Activated CD8-positive, alpha-beta memory T cell treated with anti-CD3 and anti-CD28 coated beads for 4 hours (primary cell): Measurements from ENCODE around the gene PIM2.
A peak's percentile ranks its signal among the peaks of the same experiment; 100 is the strongest.

Source experiments
- DNase-seq, 2 donors: peaks; one replicate each; pipeline ENCODE4 v3.0.0-alpha.2; 2020; ENCODE audit warnings: low read depth in 2 of 2

Gene PIM2

DNA sequence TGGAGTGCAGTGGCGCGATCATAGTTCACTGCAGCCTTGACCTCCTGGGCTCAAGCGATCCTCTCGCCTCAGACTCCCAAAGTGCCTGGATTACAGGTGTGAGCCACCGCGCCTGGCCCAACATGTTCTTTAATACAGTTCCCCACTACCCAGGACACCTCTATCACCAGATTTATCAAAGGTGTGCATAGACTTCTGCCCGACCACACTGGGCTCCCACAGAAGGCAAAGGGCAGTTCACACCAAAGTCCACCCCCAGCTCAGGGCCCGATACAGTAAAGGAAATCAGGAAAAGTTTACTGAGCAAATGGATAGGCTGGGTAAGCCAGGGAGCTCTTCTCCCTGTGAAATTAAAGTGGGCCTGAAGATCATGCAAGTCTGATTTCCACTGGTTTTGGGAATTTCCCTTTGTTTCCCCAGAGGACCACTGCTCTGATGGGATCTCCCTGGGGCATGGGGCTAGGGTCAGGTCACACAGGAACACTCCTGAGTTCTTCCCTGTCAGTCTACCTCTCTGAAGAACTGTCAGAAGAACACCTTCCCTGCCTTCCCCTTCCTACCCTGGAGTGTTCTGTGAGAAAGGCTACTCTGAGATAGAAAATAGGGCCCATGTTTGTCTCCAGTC lies 17.7 kb upstream of the PIM2 start:
- no peak for DNase-seq

DNA sequence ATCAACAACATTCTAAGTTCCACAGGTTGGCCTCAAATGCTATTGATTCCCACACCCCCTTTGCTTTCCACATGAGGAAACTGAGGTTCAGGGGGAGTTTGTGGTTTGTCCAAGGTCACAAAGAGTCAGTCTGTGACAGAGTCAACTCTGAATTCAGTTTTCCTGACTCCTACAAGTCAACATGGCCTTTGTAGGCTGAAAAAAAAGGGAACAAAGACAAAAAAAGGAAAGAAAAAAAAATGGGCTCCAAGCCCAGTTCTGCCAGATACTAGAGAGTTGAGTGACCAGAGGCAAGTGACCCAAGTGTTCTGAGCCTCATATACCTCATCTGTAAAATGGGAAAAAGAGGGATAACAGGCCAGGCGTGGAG lies 16.5 kb upstream of the PIM2 start:
- DNase-seq = no peak

DNA sequence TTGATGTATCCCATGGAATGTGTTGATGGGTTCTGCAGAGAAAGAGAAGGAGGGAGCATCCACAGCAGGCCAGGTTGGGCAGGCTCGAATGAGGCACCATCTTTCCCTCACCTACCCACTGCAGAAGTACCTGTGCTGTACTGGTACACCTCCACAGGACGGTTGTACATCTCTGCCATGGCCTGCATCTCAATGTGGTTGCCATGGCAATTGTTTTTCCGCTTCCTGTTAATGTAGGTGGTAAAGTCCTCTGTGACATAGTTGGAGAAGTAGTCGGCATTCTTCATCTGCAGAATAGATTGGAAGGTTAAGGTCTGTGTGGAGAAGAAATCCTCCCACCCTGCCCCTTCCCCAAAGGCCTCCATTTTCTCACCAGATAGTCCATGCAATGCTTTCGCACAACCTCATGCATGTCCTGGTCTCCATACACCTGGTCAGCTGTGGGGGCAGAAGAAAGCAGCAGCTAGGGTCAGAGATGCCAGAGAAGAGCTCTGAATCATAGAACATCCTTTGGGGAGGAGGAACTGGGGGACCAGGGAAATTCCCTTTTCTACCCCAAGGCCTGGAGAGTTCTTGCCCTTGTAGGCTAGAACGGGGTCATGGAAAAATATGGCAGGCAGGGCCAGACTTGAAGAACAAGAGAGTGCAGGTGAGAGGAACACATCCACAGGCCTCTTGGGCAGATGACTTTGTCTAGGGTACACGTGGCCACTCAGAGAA lies 15.9 kb upstream of the PIM2 start:
- no peak for DNase-seq

DNA sequence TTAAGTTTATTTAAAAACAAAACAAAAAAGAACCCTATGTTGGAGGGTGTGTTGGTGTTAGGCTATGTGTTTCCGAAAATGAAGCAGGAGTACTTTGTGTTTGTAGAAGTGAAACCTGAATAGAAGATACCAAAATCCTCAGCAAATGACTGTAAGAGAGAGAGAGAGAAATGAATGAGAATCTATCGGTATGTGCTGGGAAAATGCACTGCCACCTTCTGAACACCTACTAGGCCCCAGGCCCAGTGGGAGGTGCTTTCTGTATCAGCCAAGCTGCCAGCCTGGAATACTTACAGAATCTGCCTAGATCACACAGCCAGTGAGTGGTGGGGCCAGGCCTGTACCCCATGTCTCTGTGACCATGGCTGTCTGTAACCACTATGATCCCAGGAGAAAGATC lies 14.9 kb upstream of the PIM2 start:
- no peak for DNase-seq

DNA sequence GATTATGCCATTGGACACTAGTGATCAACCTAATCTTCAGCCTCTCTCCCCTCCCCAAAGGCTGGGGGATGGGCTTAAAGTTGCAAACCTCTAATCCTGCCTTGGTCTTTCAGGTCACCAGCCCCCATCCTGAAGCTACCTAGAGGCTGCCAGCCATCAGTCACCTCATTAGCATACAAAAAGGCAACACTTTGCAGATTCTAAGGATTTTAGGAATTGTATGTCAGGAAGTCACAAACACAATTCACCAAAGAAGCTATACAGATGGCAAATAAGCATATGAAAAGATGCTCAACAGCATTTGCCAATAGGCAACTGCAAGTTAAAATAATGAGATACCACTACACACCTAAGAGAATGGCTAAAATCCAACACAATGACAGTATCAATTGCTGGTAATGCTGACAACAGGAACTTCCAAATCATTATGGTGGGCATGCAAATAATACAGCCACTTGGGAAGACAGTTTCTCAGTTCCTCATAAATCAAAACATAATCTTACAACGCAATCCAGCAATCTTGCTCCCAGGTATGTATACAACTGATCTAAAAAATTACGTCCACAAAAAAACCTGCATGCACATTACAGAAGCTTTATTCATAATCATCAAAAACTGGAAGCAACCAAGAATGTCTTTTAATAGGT lies 9.0 kb upstream of the PIM2 start:
- DNase-seq = no peak

DNA sequence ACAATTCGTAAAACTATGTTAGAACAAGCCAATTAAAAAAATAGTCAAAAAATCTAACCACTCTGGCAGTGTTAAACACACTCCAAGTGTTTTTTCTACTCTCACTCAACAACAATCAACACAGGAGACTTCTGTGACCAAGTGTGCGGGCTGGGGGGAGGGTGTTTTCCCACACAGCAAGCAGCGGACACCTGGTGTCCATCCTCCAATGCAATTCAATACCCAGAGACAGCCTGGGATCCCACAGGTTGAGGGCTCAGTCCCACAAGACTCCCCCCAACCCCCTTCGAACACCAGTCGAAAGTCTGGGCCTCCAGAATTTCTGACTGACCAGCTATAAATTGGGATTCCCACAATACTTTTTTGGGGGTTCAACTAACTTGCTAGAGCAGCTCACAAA lies 8.3 kb upstream of the PIM2 start:
- no peak for DNase-seq

DNA sequence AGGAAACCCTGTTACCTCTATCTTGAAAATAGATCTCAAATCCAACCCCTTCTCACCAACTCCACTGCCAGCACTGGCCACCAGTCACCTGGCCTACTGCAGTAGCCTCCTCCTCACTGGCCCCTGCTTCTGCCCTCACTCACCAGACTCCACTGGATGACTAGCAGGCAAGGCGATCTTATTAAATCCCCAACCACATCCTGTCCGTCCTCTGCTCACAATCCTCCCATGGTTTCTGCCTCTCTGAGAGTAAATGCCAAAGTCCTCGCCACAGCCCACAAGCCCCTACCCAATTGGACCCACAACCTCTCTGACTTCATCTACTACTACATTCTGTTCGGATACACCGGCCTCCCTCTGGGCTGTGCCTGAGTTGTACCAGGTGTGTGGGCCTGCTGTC lies 5.4 kb upstream of the PIM2 start:
- no peak for DNase-seq

DNA sequence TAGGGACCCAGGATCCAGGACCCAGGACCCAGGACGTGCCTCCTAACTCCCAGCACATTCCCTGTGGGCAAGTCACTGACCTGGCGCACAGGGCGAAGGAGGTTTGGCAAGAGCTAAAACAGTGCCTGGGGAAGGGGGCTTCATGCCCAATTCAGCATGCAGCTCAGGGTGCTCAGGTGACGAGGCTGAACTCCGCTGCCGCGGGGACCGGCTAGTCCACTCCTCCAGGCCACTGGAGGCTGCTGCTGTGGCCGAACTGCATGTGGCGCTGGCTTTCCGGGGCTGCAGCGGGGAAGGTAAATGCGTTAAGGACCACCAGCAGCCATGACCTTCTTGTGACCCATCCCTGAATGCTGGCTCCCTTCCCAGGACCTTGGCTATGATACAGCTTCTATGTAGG lies 4.9 kb upstream of the PIM2 start:
- DNase-seq = no peak

DNA sequence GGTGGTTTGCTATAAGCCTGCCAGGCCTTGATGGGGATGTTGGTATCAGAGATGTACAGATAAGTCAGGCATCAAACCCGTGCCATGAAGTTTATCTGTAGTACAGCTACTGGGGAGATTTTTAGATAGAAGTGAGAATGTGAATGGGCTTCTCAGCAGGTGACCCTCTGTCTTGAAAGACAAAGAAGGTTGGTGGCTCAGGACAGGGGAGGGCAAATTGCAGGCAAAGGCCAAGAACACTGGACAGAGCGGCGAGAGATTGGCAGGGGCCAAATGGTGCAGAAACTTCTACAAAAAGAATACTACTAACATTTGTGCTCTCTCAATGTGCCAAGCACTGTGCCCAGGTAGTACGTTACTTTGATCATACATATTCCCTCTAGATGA lies 1.9 kb upstream of the PIM2 start:
- DNase-seq = no peak

DNA sequence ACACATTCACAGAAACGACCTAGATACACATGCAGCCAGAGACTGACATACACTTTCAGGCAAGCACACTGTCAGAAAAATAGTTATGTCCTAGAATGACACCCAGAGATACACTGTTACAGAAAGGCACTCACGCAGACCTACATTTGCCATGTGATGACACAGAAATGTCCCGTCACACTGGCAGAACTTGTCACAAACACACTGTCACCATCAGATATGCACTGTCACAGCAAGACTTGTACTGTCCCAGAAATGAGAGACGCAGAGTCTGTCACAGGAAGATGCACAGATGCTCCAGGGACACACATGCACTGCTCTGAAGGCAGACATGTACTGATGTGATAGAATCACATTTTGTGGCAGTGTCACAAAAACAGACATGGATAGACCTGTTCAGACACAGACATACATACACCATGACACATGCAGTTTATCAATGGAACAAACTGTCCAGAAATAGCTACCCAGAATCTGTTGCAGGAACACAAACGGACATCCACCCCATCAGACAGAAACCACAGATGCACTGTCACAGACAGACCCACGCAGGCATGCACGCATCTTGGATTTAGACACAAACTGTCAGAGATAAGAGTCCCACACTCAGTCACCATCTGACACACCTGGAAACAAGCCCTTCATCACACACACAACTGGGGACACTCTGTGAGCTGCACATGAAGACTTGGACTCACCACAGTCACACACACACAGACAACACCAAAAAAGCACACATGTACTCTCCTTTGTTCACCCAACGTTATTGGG lies 1.3 kb upstream of the PIM2 start:
- no peak for DNase-seq

DNA sequence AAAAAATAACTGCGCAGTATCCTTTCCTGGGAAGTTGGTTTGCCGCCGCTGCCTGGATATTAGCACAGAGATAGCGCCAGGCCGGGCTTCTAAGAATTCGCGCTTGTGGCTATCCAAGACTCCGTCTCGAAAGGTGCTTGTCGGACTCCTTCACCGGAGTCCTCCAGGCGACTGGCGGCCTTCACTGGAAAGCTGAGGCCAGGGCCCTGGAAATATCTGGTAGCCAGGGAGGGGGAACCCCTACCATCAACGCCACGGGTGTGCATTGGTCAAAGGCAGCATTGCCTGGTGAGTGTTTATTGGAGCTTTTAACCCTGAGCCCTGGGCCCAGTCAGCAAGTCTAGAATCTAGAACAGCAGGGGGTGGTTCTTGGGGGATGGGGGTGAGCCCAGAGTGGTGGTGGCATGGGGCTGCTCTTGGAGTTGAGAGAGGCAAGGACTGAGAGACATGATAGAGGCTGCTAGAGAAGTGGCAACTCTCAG lies 577 bp upstream of the PIM2 start:
- DNase-seq = no peak

DNA sequence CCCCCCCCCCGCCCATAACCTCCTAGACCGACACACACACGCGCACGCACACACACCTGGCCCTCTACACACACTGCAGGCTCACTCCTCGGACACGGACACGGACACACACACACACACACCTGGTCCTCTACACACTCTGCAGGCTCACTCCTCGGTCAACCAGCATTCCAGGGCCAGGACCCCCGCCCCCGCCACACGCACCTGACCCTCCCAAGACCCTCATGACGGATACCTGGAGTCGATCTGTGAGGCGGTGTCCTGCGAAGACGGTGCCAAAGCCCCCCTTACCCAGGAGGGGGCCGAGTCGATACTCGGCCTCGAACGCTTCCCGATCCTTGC lies 552 bp downstream of the PIM2 start:
- DNase-seq = no peak

DNA sequence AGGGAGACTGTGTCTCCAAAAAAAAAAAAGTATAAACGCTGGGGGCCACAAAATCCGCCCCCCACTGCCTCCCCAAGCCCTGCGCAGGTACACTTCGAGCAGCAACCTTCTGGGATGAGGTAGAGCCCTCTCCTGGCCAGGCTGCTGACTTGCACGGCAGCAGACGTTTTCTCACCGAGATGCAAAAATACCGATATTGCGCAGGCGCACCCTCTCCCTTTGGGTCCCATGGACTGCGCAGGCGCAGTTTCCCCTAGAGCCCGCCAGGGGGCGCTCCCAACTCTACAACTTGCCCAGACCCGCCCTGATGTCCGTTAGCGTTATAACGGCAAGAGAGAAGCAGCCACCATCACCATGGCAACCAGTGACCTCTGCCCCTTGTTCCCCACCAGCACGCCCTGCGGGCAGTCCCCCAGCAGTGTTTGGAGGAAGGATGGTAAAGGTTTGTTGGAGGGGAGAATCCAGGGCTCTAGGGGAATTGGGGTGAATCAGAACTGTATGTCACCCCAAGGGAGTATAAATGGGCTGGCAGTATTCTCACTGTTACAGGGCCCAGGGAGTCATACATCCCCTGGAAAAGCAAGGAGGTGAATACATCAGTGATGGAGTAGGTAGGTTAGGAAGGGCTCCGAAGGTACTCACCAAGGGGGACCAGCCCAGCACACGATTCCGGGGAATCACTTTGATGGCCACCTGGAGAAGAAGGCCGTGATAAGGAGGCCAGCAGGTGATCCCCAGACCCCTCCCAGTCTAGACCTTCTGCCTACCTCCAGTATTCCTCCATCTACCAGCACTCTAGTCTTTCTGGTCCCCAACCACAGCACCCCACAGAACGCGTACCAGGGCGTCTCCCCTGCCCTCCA lies 1.5 kb downstream of the PIM2 start:
- peak; percentile 71 to 76 for DNase-seq

DNA sequence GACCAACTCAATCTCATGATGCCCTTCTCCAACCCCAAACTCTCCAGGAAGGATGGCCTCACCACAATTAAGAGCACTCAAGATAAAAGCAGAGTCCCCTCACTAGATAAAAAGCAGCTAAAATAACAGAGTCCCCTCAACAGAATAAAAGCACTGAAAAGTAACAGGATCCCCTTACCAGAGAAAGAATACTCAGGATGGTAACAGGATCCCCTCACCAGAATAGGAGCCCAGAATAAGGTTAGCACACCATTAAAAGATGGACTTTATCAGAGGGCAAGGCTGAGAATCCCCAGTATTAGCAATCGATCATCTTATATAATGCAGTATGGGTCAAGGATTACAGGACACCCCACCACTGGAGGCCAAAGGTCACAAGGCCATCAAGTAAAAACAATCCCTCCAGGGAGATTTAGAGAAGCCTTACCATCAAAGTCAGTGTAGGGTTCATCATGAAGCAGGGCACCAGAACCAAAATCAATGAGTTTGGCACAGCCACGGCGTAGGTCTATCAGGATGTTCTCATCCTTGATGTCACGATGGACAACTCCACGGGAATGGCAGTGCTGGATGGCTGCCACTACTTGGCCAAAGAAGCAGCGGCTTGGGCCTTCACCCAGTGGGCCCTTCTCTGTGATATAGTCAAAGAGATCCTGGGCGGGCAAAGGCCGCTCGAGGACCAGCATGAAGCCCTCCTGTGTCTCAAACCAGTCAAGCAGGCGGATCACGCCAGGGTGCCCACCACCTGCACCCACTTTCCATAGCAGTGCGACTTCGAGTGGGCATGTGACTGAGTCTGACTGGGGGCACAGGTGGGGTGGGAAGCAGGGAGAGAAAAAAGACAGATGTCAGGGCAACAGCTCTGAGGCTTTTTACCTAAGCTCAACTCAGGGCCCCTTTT lies 4.0 kb downstream of the PIM2 start:
- no peak for DNase-seq

DNA sequence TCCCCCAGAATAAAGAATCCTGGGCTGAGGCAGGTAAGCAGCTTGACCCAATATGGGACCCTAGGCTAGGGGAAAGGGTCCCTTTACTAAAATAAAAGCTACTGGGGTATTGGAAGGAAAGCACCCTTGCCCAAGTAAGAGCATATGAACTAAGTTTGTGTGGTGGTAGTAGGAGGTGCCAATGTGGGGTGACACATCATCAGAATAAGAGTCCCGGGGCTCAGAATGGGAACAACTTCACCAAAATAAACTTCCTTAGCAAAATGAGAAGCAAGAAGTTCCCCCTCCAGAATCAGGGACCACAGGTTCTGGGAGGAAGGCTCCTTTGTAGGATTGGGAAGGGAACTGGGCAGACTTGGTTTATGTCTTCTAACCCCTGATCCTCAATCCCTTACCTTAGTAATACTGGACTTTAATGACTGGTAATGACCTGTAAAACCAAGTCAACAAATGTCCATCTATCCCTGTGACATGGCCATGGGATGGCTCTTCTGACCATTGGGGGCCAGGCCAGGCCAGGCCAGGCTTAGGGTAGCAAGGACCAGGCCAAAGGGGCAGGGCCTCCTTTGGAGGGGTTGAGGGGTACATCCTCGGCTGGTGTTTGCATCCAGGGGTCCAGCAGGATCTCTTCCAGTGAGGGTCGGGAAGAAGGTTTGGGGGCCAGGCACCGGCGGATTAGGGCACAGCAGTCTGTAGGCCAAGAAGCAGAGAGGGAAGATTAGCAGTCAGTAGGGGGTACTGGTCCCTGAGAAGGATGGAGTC lies 5.0 kb downstream of the PIM2 start:
- DNase-seq = no peak

DNA sequence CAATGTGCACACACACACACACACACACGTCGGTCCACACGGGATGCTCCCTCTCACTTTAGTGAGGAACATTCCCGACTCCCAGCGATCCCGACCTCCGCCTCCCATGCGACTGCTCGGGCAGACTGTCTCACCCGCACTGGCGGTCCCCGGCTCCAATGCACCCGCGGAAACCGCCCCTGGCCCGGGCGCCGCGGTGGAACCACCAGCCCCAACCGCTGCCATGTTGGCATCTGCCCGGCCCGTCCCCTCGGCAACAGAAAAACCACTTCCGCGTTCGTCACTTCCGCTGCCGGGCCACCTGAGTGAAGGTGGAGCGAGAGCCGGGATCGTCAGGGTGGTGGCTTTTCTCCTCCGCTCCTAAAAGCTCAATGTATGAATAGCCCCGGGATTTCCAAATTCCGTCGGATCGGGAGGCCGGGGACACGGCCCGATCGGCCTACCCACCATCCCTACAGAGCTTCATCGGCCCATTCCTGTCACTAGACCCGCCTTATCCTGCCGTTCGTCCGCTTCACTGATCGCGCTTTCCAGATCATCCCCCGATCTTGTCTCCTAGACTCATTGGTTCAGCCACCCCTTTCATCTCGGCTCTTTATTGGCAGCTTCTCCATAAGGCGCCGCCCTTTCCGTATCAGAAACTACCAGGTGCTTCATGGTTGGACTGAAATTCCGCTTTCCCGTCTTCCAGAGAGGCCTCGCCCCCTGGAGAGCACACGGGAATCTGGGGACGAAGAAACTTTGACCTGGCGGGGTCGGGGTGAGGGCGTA lies 7.2 kb downstream of the PIM2 start, which contains the start of gene SLC35A2:
Gene SLC35A2, minus strand, starts transcription at position 235 of the 771 bp plus-strand sequence. Its CDS starts 10 bp downstream, at position 225.
- DNase-seq = peak; percentile 73 to 78

DNA sequence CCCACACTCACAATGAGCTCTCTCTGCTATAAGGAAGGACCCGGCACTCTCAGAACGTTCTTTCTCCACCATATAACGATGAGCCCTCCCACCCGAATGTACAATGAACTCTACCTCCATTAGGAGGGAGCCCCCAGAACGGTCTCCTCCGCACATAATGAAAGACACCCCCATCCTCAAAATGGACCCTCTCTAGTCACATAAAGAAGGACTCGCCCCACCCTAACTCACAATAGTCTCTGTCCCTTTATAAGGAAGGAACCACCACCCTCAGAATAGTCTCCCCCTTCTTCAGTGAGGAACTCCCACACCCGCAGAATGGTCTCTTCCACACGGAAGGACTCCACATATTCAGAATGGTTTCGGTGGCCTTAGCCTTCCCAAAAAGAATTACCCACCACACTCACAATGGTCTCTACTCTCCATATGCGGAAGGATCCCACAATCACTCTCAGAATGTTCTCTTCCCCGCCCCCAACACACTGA lies 7.9 kb downstream of the PIM2 start:
- DNase-seq = no peak

DNA sequence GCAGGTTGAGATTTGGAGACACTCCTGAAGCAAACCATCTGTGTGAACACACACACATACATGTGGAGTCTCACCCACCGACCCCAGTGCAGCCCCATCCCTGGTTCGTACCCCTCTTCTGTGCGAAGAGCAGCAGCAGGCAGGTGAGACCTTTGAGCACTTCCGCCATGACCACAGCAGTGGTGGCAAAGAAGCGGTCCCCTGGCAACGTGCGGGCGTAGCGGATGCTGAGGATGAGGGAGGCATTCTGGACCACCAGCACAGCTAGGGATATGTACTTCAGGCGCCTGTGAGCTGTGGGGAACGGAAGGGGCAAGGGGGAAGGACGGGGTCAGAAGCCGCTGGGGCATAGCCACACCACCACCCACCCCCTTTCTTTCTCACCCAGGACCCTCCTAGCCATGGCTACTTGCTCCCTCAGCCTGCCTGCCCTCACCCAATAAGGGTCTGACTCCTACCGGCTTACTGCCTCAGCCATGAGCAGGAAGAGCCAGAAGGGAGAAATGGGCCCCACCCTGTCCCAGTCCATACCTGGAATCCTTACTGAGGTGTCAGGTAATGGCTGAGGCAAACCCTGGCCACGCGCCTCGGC lies 9.0 kb downstream of the PIM2 start:
- no peak for DNase-seq
